Endothelial cell (in vitro differentiated cells): Measurements from ENCODE around the gene URB1. TPM values are rescaled to one million over a fixed set of nuclear protein-coding genes. Genes with fewer than 3 reads are reported as not detected.
"Not testable (repeated sequence)": the region's sequence is repeated elsewhere in the genome, so short reads cannot be mapped to it uniquely, and the experiment has no call there.

Experiments used
- DNase-seq: peaks from one replicate; pipeline ENCODE4 v3.0.0; 2021; ENCODE audit warnings: low spot score
- H3K27ac Mint-ChIP-seq: one replicate; pipeline ENCODE4 v1.8.0; 2021; ENCODE audit warnings: mixed read lengths, inconsistent platforms; ENCODE audit not compliant: unreplicated experiment
- H3K27me3 Mint-ChIP-seq: one replicate; pipeline ENCODE4 v1.8.0; 2021; ENCODE audit warnings: mild to moderate bottlenecking, moderate library complexity, mixed read lengths, inconsistent platforms; ENCODE audit not compliant: unreplicated experiment
- H3K36me3 Mint-ChIP-seq: one replicate; pipeline ENCODE4 v1.8.0; 2021; ENCODE audit warnings: mild to moderate bottlenecking, low read depth, mixed read lengths, inconsistent platforms; ENCODE audit not compliant: unreplicated experiment
- H3K4me1 Mint-ChIP-seq: one replicate; pipeline ENCODE4 v1.8.0; 2021; ENCODE audit warnings: mild to moderate bottlenecking, mixed read lengths, inconsistent platforms; ENCODE audit not compliant: unreplicated experiment
- H3K4me3 Mint-ChIP-seq: one replicate; pipeline ENCODE4 v1.8.0; 2021; ENCODE audit warnings: mild to moderate bottlenecking, mixed read lengths, inconsistent platforms; ENCODE audit not compliant: unreplicated experiment
- H3K9me3 Mint-ChIP-seq: one replicate; pipeline ENCODE4 v1.8.0; 2021; ENCODE audit warnings: mixed read lengths, inconsistent platforms; ENCODE audit not compliant: unreplicated experiment
- CTCF ChIP-seq: fragments of 200-600 bp; sonication (generic); IDR thresholded peaks from one replicate; pipeline ENCODE4 v1.5.0; 2021; ENCODE audit warnings: antibody characterized with exemption; ENCODE audit not compliant: unreplicated experiment
- total RNA-seq: library from RNA; stranded (reverse); fragmentation: NEBNext Ultra II Directional; extraction: Animal tissue kit (Norgen Biotek cat#: 25700); gene quantifications from one replicate; pipeline ENCODE4 v1.2.1, GENCODE V29; 2021; ENCODE audit not compliant: unreplicated experiment

The URB1 gene
- total RNA-seq, 1 donor from 2014 or later, result 10.6 TPM

DNA sequence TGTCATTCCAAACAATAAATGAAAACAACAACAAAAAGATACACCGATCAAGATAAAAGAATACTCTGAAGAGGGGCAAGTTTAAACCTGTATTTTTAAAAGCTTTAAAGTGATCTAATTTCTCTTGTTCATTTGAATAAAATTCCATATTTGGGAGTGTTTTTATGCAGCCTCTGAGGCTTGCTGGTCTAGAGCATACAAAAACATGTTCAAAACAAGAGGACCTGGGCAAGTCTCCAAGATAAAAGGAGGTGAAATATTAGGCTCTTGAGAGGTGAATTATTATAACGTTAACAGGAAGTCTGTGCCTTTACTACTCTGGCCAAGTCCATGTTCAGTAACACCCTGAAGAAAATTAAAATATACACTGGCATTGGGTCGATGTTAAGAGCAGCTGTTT lies 20.1 kb downstream of the URB1 start:
- H3K4me3 Mint-ChIP-seq, result no peak overlapping the region
- H3K36me3 Mint-ChIP-seq, result peaks cover 14% of the 10 kb centered on the region
- H3K27ac Mint-ChIP-seq, result no peak overlapping the region
- peaks cover 6% of the 10 kb centered on the region for H3K4me1 Mint-ChIP-seq
- TF ChIP-seq CTCF, result no peak
- no peak for DNase-seq
- H3K9me3 Mint-ChIP-seq, result no peaks in the 10 kb centered on the region
- no peaks in the 10 kb centered on the region for H3K27me3 Mint-ChIP-seq

DNA sequence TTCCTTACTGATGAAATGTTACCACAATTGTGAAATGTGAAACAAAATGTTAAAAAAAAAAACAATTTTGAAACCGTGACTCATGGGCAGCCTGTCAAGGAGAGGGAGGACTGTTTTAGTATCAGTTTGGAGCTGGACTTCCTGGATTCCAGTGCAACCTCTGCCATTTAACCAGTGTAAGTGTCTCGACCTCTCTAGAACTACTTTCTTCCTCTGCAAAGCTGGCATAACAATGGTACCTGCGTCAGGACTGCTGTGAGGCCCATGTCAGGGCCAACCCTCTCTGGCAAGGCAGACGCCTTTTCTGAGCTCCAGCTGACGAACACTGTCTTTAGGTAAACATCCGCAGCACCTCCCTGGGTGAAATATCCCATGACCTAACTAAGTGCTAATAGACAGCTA lies 20.9 kb downstream of the URB1 start:
- no peak for TF ChIP-seq CTCF
- Mint-ChIP-seq H3K27ac (no peak overlapping the region), H3K36me3 (peaks cover 14% of the 10 kb centered on the region), H3K9me3 (no peaks in the 10 kb centered on the region), H3K4me1 (peaks cover 6% of the 10 kb centered on the region), H3K27me3 (no peaks in the 10 kb centered on the region), H3K4me3 (no peak overlapping the region)
- no peak for DNase-seq

- H3K4me1 Mint-ChIP-seq, result peaks cover 6% of the 10 kb centered on the region
- no peaks in the 10 kb centered on the region for H3K27me3 Mint-ChIP-seq
- H3K27ac Mint-ChIP-seq, result no peak overlapping the region
- no peaks in the 10 kb centered on the region for H3K9me3 Mint-ChIP-seq
- DNase-seq, result no peak
- no peak overlapping the region for H3K4me3 Mint-ChIP-seq
- peaks cover 14% of the 10 kb centered on the region for H3K36me3 Mint-ChIP-seq
- TF ChIP-seq CTCF, result no peak
Measured at GRCh38 chr21:32370998-32371766, 21.6 kb downstream of the URB1 start.

GRCh38 chr21:32368961-32369360 lies 23.9 kb downstream of the URB1 start:
- not testable (repeated sequence) for H3K27me3 Mint-ChIP-seq, H3K27ac Mint-ChIP-seq, H3K4me1 Mint-ChIP-seq, H3K4me3 Mint-ChIP-seq, DNase-seq, H3K9me3 Mint-ChIP-seq
- H3K36me3 Mint-ChIP-seq, result peaks cover 23% of the 10 kb centered on the region

DNA sequence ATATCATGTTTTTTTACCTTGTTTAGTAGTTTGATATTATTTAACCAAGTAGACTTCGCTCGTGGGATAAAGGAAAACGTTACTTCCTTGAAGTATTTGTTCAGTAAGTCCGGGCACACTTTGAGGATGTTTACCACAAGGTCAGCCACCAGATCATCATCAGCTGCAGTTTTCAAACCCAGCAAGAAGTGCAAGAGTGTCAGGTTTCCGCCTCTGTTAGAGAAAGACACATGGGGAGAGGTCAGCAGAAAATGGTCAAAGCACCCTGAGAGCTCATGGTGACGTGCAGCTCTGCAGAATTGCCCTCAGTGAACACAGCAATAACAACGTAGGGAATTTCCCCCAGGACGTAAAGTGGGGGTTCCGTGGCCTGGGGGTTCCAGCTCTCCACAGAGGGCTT lies 24.4 kb downstream of the URB1 start:
- H3K4me3 Mint-ChIP-seq, result no peak overlapping the region
- no peak for TF ChIP-seq CTCF

More for the DNA sequence above, 24.4 kb downstream of the URB1 start:
- Mint-ChIP-seq H3K27ac (peak overlapping the region; percentile 8), H3K27me3 (peaks cover 1% of the 10 kb centered on the region), H3K4me1 (peaks cover 6% of the 10 kb centered on the region), H3K9me3 (no peaks in the 10 kb centered on the region), H3K36me3 (peaks cover 25% of the 10 kb centered on the region)
- DNase-seq, result no peak
